DMS153 (cell line): ENCODE data around the gene KRT83.
A peak's percentile ranks its signal among the peaks of the same experiment; 100 is the strongest.
"Not testable (repeated sequence)": the region's sequence is repeated elsewhere in the genome, so short reads cannot be mapped to it uniquely, and the experiment has no call there.

Source experiments
- DNase-seq: peaks from one replicate; lab custom pipeline; 2025; lab: John Stamatoyannopoulos, UW

Gene KRT83

DNA sequence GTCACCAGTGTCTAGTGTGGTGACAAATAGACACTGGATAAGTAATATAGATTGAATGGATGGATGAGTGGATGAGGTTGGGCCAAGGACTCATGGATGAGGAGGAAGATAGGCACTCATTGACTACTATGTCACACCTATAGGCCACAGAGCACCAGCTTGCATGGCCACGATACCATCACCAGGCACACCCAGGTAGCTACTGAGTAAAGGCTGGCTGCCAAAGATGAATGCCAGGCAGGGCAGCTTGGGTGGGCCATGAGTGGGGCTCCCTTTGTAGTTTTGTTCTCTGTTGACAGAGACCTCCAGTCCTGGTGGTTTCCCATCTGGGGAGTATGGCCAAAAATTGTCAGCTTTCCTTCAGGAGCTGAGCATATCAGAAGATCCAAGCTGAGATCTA lies 11.2 kb upstream of the KRT83 start:
- no peak for DNase-seq

- no peak for DNase-seq
Observed at GRCh38 chr12:52331833-52332232, 10.6 kb upstream of the KRT83 start.

GRCh38 chr12:52331039-52331438 lies 9.8 kb upstream of the KRT83 start:
- no peak for DNase-seq

DNA sequence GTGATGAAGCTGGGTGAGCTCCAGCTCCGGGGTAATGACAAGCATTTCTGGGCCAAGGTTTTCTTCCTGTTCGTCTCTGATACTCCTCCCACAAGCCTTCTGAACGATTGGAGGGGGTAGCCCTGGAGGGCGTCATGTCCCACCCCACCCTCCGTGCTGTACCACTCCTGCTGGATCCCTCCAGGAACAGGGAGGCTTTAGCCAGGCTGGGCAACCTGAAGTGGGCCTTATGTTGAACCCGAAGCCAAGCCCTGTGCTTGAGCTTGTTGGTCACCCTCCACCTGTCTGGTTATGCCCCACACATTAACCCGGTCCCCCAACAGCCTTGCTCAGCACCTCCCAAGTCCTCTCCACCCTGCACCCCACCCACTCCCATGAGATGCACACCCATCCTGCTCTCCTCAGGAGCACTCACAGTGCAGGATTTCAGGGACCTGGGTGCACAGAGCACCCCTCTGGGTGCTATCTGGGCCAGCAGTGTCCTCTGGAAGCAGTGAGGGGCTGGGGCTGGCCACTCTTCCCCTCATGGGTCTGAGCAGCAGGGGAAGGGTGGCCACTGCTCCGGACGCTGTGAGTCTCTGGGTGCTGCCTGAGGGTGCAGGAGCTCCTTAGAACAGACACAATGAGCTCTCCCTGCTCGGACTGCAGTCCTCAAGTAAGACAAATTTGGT lies 6.8 kb upstream of the KRT83 start:
- no peak for DNase-seq

- peak; percentile 79 for DNase-seq
Observed at GRCh38 chr12:52327052-52327829, 6.0 kb upstream of the KRT83 start.

- DNase-seq = no peak
Observed at GRCh38 chr12:52324153-52324444, 2.9 kb upstream of the KRT83 start.

- DNase-seq = no peak
Observed at GRCh38 chr12:52323416-52324152, 2.4 kb upstream of the KRT83 start.

- DNase-seq = no peak
Observed at GRCh38 chr12:52323001-52323400, 1.8 kb upstream of the KRT83 start.

DNA sequence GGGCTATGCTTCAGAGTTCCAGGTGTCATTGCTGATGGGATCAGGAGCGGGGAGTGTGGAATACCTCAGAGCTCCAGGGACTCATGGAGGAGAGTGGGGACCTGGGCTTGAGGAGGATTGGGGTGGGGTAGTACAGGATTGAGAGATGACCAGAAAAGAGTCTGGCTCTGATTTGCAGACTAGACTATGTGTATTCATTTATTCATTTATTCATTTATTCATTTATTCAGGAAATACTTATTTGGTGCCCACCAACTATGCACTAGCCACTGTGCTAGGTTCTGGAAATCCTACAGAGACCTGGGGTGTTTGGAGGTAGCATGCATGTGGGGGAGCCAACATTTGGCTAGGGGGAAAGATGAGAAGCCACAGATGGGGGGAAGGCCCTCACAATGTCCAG lies 871 bp upstream of the KRT83 start:
- no peak for DNase-seq

DNA sequence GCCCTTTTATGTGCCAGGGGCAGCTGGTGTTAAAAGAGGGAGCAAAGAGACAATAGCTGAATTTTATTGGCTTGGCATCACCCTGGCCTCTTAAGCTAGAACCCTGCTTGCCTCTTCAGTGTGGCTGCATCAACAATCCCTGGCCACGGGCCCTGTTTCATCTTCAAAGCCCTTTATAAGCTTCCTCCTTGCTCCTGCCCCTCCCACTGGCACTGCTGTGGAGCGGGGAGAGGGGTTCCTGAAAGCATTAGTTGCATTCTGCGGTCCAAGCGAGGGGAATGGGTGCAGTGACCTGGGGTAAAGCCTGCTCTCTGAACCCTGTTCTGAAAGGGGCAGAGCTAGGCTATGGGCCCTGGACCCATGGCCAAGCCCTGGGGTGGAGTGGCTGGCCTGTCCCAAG lies 220 bp upstream of the KRT83 start:
- peak; percentile 86 for DNase-seq

- DNase-seq = peak; percentile 22
Observed at GRCh38 chr12:52319097-52319496, 2.1 kb downstream of the KRT83 start.

DNA sequence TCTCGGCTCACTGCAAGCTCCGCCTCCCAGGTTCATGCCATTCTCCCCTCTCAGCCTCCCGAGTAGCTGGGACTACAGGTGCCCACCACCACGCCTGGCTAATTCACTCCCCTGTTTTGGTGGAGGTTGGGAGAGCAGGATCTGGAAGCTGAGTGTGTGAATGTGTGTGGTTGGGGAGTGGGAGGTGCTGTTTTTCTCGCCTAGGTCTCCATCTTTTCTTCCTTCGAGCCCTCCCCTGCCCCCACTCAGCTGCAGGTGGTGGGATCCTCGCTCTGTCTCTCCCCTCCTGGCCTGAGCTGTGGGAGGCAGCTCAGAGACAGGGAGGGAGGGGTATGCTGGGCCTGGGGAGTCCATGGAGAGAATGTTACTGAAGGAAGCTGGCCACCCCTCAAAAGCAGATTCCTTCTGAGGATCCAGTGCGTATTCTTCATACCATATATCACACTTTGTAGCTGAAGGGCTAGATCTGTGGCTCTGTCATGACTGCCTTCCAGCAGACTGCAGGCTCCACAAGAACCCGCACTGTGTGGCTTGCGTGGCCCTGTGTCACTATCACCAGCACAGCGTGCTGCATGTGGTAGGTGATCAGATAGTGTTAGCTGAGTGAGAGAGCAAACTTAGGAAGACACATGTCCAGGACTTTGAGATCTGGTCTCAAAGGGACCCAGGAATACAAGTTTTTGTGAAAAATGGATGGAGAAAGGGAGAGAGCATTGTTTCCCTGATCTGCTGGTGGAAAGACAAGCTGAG lies 2.8 kb downstream of the KRT83 start:
- DNase-seq = no peak

DNA sequence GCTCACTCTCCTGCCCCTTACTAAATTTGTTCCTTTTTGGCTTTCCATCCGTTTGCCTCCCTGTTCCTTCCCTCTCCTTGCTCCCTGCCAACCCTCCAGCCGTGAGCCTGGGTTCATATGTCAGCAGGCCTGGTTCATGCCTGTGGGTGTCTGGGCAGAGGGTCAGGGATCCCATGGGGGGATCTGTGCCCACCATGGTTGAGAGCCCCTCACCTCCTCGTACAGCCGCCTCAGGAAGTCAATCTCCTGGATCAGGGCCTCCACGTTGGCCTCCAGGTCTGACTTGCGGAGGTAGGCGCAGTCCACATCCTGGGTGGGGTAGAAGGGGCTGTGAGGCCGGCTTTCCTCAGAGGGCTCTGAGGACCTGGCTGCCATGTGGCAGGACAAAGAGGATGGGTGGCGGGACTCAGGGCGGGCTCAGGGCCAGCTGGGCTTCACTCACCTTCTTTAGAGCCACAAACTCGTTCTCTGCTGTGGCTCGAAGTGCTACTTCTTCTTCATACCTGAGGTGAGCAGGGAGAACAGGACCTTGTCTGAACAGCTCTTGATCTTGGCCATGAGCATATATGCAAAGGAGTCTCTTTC lies 3.6 kb downstream of the KRT83 start:
- no peak for DNase-seq

GRCh38 chr12:52316701-52317100 lies 4.5 kb downstream of the KRT83 start:
- DNase-seq = no peak

GRCh38 chr12:52316290-52316689 lies 4.9 kb downstream of the KRT83 start:
- DNase-seq = no peak

DNA sequence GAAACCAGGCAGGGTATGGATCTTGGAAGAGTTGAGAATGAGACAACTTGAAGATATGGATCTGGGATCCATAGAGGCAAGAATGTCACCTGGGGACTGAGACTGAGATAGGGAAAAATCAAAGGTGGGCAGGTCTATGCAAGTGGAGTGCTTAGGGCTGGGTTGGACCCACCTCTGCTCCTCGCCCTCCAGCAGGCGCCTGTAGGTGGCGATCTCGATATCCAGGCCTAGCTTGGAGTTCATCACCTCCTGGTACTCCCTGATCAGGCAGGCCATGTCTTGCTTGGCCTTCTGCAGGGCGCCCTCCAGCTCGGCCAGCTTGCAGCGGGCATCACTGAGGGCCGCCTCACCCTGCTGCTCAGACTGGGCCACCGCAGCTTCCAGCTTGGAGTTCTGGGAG lies 5.5 kb downstream of the KRT83 start:
- DNase-seq = not testable (repeated sequence)

DNA sequence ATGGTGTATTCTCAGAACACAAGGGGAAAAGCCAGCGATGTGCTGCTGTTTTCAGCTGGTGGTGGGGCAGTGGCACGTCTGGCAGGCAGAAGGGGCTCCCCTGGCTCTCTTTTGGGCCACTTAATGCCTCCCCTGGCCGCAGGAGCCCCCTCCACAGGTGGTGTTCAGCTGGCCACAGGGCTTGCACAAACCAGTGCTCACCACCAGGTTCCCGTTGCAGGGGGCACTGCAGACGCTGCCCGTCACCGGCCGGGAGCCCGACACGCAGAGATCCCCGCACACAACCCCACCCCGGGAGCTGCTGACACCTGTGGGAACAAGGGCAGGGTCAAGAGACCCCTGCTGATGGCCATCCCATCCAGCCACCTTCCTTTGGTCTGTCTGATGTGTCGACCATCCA lies 6.7 kb downstream of the KRT83 start:
- DNase-seq = no peak

DNA sequence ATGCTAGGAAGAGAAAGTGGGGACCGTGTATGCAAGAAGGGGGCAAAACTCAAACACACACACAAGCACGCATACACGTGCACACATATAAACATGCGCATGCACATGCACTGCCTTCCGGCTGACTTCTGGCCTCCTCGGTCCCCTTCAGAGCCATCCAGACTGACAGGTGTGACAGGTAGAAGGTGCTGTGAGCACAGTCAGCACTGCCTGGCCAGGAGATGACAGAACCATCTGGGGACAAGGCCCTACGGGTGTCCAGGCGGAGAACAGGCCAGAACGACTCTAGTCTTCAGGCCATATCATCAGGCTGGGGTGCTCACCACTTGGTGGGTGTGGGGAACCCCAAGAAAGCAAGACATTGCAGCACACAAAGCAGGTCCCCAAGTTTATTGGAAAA lies 7.3 kb downstream of the KRT83 start:
- no peak for DNase-seq

- no peak for DNase-seq
Observed at GRCh38 chr12:52313461-52313860, 7.7 kb downstream of the KRT83 start.

DNA sequence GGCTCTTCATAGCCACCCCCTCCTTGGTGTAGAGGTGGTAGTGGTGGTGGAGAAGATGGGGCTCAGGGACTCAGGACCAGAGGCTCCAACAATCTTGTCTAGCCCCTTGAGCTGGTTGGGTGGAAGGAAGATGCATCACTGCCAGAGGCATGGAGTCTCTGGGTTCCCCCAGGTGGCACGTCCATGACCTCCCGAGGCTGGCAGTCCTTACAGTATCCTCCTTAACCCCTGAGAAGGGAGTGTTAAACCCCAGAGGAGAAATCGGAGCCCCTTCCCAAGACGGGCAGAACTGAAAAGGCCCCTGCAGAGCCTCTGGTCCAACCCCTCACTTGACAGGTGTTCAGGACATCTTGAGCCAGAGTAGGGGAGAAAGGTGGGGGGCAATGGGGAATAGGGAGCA lies 9.1 kb downstream of the KRT83 start:
- no peak for DNase-seq

DNA sequence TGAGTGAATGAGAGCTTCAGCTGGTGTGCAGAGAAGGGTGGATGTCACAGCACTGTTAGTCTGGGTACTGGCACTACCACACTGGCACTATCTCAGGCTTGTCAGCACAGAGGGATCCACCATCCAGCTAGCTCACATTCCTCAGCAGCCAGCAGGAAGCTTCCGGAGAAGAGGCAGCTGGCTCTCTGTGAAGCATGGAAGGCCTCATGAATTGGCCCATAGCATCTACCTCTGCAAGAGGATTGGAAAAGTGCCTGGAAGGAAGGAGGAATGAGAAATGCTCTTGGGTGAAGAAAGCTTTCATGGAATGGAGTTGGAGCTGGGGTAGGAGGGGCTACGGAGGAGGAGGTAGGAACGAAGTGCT lies 9.9 kb downstream of the KRT83 start:
- no peak for DNase-seq

GRCh38 chr12:52310622-52311284 lies 10.4 kb downstream of the KRT83 start:
- peak; percentile 19 for DNase-seq
